ENCODE data around the gene MBD3L3. TPM values are rescaled to one million over a fixed set of nuclear protein-coding genes. Genes with fewer than 3 reads are reported as not detected.

The MBD3L3 gene
- total RNA-seq = not detected in 2 replicates

GRCh38 chr19:7058576-7058975, at the start of gene MBD3L3:
TSS of gene MBD3L3 (minus strand) at chr19:7058676. CDS start at chr19:7058605, 71 bp downstream.

GRCh38 chr19:7069042-7069903, 10.8 kb upstream of the MBD3L3 start, which contains the start of gene ZNF557:
TSS of gene ZNF557 (plus strand) at chr19:7069703. CDS start at chr19:7075075, 5,372 bp downstream.

GRCh38 chr19:7049021-7049420, 9.5 kb downstream of the MBD3L3 start, which contains the start of gene MBD3L2:
TSS of gene MBD3L2 (plus strand) at chr19:7049321. CDS start at chr19:7049374, 53 bp downstream.

GRCh38 chr19:7040079-7040478, 18.4 kb downstream of the MBD3L3 start, which contains the start of gene MBD3L4:
TSS of gene MBD3L4 (minus strand) at chr19:7040179. CDS start at chr19:7040144, 35 bp downstream.

GRCh38 chr19:7030278-7030677, 28.2 kb downstream of the MBD3L3 start, which contains the start of gene MBD3L5:
TSS of gene MBD3L5 (plus strand) at chr19:7030578. CDS start at chr19:7030612, 34 bp downstream.

GRCh38 chr19:7021331-7021730, 37.1 kb downstream of the MBD3L3 start, which contains the start of gene MBD3L2B:
TSS of gene MBD3L2B (minus strand) at chr19:7021431. CDS start at chr19:7021397, 34 bp downstream.

Other genes with a start within 250 kb of the MBD3L3 start
- gene ADGRE1, start 171.1 kb downstream of the MBD3L3 start, total RNA-seq = not detected in 2 replicates
- 0.43 TPM in 1 of 2 replicates, not detected in the other for gene MBD3L2B, start 37.2 kb downstream of the MBD3L3 start, total RNA-seq
- gene MBD3L5, start 28.1 kb downstream of the MBD3L3 start, total RNA-seq = not detected in 2 replicates
- gene MBD3L4, start 18.5 kb downstream of the MBD3L3 start, total RNA-seq = not detected in 2 replicates
- gene MBD3L2, start 9.4 kb downstream of the MBD3L3 start, total RNA-seq = not detected in 2 replicates
- 16.5 and 18.1 TPM in 2 replicates for gene ZNF557, start 11.0 kb upstream of the MBD3L3 start, total RNA-seq
- gene INSR, start 235.7 kb upstream of the MBD3L3 start, total RNA-seq = 21.6 and 54.2 TPM in 2 replicates

All from placental epithelial cell (primary cell).